Ovary (tissue), 9 donors: ENCODE measurements around the gene CCDC102A. TPM values are rescaled to one million over a fixed set of nuclear protein-coding genes. Genes with fewer than 3 reads are reported as not detected.

ENCODE experiments used
- DNase-seq, 5 donors: peaks; one replicate each; pipeline ENCODE4 v3.0.0-alpha.2; 2019 to 2020
- H3K27ac ChIP-seq, 2 donors: fragments of 200-600 bp; one replicate each; pipeline versions ENCODE4 v1.5.1 to v1.8.0; 2019 to 2022
- H3K27me3 ChIP-seq: fragments of 200-600 bp; one replicate; pipeline ENCODE4 v1.8.0; 2022
- H3K36me3 ChIP-seq: fragments of 200-600 bp; sonication (generic); one replicate; pipeline ENCODE4 v1.5.1; 2019
- H3K4me1 ChIP-seq: one replicate; pipeline ENCODE4 v1.8.1; 2013; ENCODE audit warnings: mild to moderate bottlenecking, moderate library complexity; ENCODE audit not compliant: insufficient read depth
- H3K4me3 ChIP-seq: fragments of 200-600 bp; sonication (generic); one replicate; pipeline ENCODE4 v1.5.1; 2017
- H3K9me3 ChIP-seq, 2 donors: fragments of 200-600 bp in 1 of 2; sonication (generic) in 1 of 2; one replicate each; pipeline versions ENCODE4 v1.5.1 to v1.8.1; 2013 to 2019; ENCODE audit warnings: mild to moderate bottlenecking in 1 of 2, moderate library complexity in 1 of 2
- CTCF ChIP-seq, 3 donors: fragments of 450-650 bp in 2 of 3; fragments of 200-600 bp in 1 of 3; IDR thresholded peaks; one replicate each; pipeline versions ENCODE4 v1.5.1 to v1.8.0; 2016 to 2022; ENCODE audit warnings: antibody characterized with exemption in 3 of 3, mild to moderate bottlenecking in 1 of 3
- EP300 ChIP-seq: sonication (generic); formaldehyde crosslinking; IDR thresholded peaks from one replicate; pipeline ENCODE4 v1.6.1; 2017; ENCODE audit warnings: antibody characterized with exemption
- POLR2A ChIP-seq: fragments of 450-650 bp; IDR thresholded peaks from one replicate; pipeline ENCODE4 v1.6.1; 2017; ENCODE audit warnings: antibody characterized with exemption, mild to moderate bottlenecking, moderate library complexity
- WGBS, 3 donors: extraction: QIAGEN DNeasy Blood & Tissue Kit in 1 of 3; methylation state at CpG; one replicate each; pipeline versions ENCODE4 v1.1.5 to v1.1.7; 2013 to 2017; 5-methylcytosine and 5-hydroxymethylcytosine counted together
- intact Hi-C, 4 donors: fragments of 100-400 bp; cut with DNase I; formaldehyde crosslinking; loops; one replicate each; pipeline versions ENCODE4 v1.11.0 to v1.15.1; 2022 to 2023
- polyA plus RNA-seq, 2 donors: library from polyadenylated mRNA; stranded (reverse); fragments of 200-250 nt in 1 of 2; fragments of 350-450 nt in 1 of 2; fragmentation: Illumina TruSeq in 1 of 2; extraction: RNeasy Lipid Tissue Mini Kit (QIAGEN cat#74804) in 1 of 2; gene quantifications; one replicate each; pipeline ENCODE4 v1.2.3, GENCODE V29; 2013 to 2014
- total RNA-seq, 7 donors: library from RNA; depleted of rRNA in 2 of 7; stranded (reverse); fragments of >200 nt in 2 of 7; fragmentation: NEBNext Ultra II Directional in 3 of 7; extraction: Animal tissue kit (Norgen Biotek cat#: 25700) in 3 of 7; gene quantifications; one replicate each; pipeline versions ENCODE4 v1.1.0 to v1.2.4, GENCODE V29; 2016 to 2023
- donor health status: DM: no; HTN: no; CAD: no; lungs with moderate emphysema.
- donor health status: DM: no; HTN: no; CAD: no.
- donor health status: Bipolar disorder and iron deficiency.
- donor health status: DM: yes; HTN: yes; CAD: no.
- donor health status: DM: no; HTN: no; CAD: no.
- donor health status: DM: yes; HTN: yes; CAD: no.

CCDC102A gene
- total and polyA plus RNA-seq, 9 donors = 5.9 to 22.4 (median 12.5) TPM

DNA sequence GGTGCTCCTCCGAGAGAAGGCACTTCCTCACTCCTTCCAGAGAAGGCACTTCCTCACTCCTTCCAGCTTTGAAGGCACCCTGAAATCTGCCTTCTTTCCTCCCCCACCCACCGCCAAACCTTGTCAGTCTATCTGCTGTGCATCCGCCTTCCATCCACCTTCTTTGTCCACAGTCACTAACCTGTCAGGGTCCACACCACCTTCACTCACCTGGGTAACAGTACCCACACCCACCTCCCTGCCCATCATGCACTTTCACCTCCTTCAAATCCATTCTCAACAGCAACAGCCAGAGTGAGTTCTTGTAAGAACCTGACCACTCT lies 5.2 kb downstream of the CCDC102A start:
- DNase-seq = peak in 3 of 5 donors; percentile 10 to 21 (median 13)
- TF ChIP-seq CTCF (IDR thresholded peaks at IDR 0.05) (no peak), EP300 (no peak), POLR2A (no peak)
- Histone ChIP-seq H3K4me3 (no peak overlapping the region), H3K9me3 (no peaks in the 10 kb centered on the region), H3K27ac (no peak overlapping the region), H3K27me3 (no peaks in the 10 kb centered on the region), H3K4me1 (peaks cover 9% of the 10 kb centered on the region), H3K36me3 (no peaks in the 10 kb centered on the region)
- 92 to 94% (median 93%) methylated on average over 3 of the region's 3 CpGs for WGBS, 3 donors
- intact Hi-C loops = no loop called here

- peak in 4 of 5 donors; percentile 9 to 38 (median 18) for DNase-seq
- TF ChIP-seq CTCF (IDR thresholded peaks at IDR 0.05) = no peak
- TF ChIP-seq EP300 = no peak
- TF ChIP-seq POLR2A = no peak
- Histone ChIP-seq H3K36me3 (no peaks in the 10 kb centered on the region), H3K27me3 (no peaks in the 10 kb centered on the region), H3K4me3 (no peak overlapping the region), H3K4me1 (peaks cover 9% of the 10 kb centered on the region), H3K27ac (no peak overlapping the region), H3K9me3 (no peaks in the 10 kb centered on the region)
- 87 to 92% (median 88%) methylated on average over 22 of the region's 22 CpGs for WGBS, 3 donors
- intact Hi-C loops = no loop called here
Observed at GRCh38 chr16:57530522-57531252, 5.7 kb downstream of the CCDC102A start.

GRCh38 chr16:57530104-57530521 lies 6.3 kb downstream of the CCDC102A start:
- Histone ChIP-seq H3K4me1 (peaks cover 7% of the 10 kb centered on the region), H3K27ac (no peak overlapping the region), H3K36me3 (no peaks in the 10 kb centered on the region), H3K27me3 (no peaks in the 10 kb centered on the region), H3K4me3 (no peak overlapping the region), H3K9me3 (no peaks in the 10 kb centered on the region)
- TF ChIP-seq CTCF (IDR thresholded peaks at IDR 0.05) = no peak
- WGBS, 3 donors = 47 to 61% (median 58%) methylated on average over 7 of the region's 7 CpGs
- DNase-seq = peak in 4 of 5 donors; percentile 27 to 55 (median 41)
- intact Hi-C loops = no loop called here

DNA sequence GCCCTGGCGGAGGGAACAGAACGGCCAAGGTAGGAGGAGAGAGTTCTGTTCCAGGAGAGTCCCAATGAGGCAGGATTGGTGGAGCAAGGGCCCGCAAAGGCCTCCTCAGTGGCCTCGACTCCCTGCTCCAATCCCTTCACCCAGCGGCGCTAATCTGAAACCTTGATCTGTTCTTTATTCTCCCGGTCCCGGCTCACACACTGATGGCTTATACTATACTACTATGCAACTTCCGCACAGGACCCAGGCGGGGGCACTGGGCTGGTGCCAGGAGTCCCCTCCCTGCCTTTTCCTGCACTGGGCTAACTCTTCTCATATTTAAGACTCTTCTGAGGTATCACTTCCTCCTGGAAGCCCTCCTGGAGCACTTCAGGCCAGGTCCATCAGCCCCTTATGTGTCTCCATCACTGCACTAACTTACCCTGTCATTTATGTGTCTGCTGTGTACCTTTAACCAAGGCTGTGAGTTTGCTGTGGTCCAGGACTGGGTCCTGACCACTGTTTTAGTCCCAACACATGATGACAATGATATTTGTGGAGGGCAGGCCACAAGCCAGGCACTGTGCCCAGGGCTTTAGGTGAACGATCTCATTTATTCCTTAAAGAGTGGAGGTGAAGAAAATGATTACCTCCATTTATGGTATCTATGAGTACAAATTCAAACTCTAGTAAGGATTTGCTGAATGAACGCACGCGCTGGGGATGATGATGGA lies 6.8 kb downstream of the CCDC102A start:
- Histone ChIP-seq H3K27ac (no peak overlapping the region), H3K27me3 (no peaks in the 10 kb centered on the region), H3K36me3 (no peaks in the 10 kb centered on the region), H3K4me3 (no peak overlapping the region), H3K4me1 (peaks cover 7% of the 10 kb centered on the region), H3K9me3 (no peaks in the 10 kb centered on the region)
- intact Hi-C loops = loop anchor here in 1 of 4 donors (2.0 kb wide), 1 partner anchor 227 kb away; no protein-coding TSS in a partner anchor
- DNase-seq = peak in 3 of 5 donors; percentile 6 to 36 (median 16)
- no peak for TF ChIP-seq CTCF (IDR thresholded peaks at IDR 0.05)
- TF ChIP-seq POLR2A = no peak
- no peak for TF ChIP-seq EP300
- 77 to 90% (median 85%) methylated on average over 14 of the region's 14 CpGs for WGBS, 3 donors
